Type B pancreatic cell (in vitro differentiated cells): Measurements from ENCODE around the gene PPAN. TPM values are rescaled to one million over a fixed set of nuclear protein-coding genes. Genes with fewer than 3 reads are reported as not detected.

Experiments
- DNase-seq: peaks from one replicate; pipeline ENCODE4 v3.0.0; 2021; ENCODE audit warnings: mixed read lengths; ENCODE audit not compliant: unreplicated experiment; ENCODE audit errors: extremely low spot score
- H3K27ac Mint-ChIP-seq: 2 replicates; pipeline ENCODE4 v1.8.0; 2021; ENCODE audit warnings: mild to moderate bottlenecking, mixed read lengths
- H3K27me3 Mint-ChIP-seq: 2 replicates; pipeline ENCODE4 v1.8.0; 2021; ENCODE audit warnings: mixed read lengths
- H3K36me3 Mint-ChIP-seq: 2 replicates; pipeline ENCODE4 v1.8.0; 2021; ENCODE audit warnings: mixed read lengths
- H3K4me1 Mint-ChIP-seq: one replicate; pipeline ENCODE4 v1.8.0; 2021; ENCODE audit warnings: mixed read lengths; ENCODE audit not compliant: unreplicated experiment
- H3K4me3 Mint-ChIP-seq: 2 replicates; pipeline ENCODE4 v1.8.0; 2021; ENCODE audit warnings: mild to moderate bottlenecking, mixed read lengths
- H3K9me3 Mint-ChIP-seq: 2 replicates; pipeline ENCODE4 v1.8.0; 2021; ENCODE audit warnings: mixed read lengths
- total RNA-seq: library from RNA; stranded (reverse); gene quantifications from 2 replicates; pipeline ENCODE4 v1.2.1, GENCODE V29; 2021; ENCODE audit warnings: low replicate concordance
- TF ChIP-seq, protein P1 (sequence below): fragments of 200-600 bp; sonication (generic); conservative IDR thresholded peaks from 2 replicates; pipeline ENCODE4 v1.5.0; 2021; ENCODE audit warnings: antibody characterized with exemption, mild to moderate bottlenecking

PPAN gene
- total RNA-seq, 1 donor from 2014 or later: 62.4 TPM

DNA sequence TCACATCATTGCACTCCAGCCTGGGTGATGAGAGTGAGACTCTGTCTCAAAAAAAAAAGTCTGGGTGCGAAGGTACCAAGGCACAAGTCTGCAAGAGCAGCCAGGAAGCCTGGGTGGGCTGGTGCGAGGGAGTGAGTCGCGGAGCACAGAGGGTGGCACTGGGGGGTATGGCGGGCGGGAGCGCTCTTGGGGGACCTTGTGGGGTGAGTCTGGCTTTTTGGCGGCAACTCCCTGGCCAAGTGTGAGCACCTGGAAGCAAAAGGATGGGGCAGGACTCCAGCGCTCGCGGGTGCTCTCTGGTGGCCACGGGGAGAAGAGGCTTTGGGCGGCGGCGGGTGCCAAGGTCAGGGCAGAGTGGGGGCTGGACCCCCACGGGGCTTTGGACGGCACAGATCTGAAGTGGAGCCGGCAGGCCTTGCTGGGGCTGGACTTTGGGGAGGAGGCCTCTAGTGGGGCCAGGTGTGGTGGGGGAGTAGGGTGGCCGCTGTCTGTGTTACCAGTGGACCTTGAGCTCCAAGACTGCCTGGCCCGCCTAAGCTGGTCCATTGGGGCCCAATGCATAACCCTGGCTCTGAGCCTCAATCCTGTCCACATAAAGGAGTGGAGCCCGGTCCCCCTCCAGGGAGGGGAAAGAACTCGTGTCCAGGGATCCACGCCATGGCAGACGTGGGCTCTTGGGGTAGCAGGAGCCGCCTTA is 6.9 kb downstream of the PPAN start:
- no peaks in the 10 kb centered on the region for H3K27me3 Mint-ChIP-seq
- TF ChIP-seq, protein P1, sequence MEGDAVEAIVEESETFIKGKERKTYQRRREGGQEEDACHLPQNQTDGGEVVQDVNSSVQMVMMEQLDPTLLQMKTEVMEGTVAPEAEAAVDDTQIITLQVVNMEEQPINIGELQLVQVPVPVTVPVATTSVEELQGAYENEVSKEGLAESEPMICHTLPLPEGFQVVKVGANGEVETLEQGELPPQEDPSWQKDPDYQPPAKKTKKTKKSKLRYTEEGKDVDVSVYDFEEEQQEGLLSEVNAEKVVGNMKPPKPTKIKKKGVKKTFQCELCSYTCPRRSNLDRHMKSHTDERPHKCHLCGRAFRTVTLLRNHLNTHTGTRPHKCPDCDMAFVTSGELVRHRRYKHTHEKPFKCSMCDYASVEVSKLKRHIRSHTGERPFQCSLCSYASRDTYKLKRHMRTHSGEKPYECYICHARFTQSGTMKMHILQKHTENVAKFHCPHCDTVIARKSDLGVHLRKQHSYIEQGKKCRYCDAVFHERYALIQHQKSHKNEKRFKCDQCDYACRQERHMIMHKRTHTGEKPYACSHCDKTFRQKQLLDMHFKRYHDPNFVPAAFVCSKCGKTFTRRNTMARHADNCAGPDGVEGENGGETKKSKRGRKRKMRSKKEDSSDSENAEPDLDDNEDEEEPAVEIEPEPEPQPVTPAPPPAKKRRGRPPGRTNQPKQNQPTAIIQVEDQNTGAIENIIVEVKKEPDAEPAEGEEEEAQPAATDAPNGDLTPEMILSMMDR: peak; percentile 73
- H3K27ac Mint-ChIP-seq: peak overlapping the region; percentile 36
- peak overlapping the region; percentile 7 for H3K4me3 Mint-ChIP-seq
- H3K9me3 Mint-ChIP-seq: no peaks in the 10 kb centered on the region
- H3K36me3 Mint-ChIP-seq: no peaks in the 10 kb centered on the region
- peaks cover 4% of the 10 kb centered on the region for H3K4me1 Mint-ChIP-seq
- no peak for DNase-seq

DNA sequence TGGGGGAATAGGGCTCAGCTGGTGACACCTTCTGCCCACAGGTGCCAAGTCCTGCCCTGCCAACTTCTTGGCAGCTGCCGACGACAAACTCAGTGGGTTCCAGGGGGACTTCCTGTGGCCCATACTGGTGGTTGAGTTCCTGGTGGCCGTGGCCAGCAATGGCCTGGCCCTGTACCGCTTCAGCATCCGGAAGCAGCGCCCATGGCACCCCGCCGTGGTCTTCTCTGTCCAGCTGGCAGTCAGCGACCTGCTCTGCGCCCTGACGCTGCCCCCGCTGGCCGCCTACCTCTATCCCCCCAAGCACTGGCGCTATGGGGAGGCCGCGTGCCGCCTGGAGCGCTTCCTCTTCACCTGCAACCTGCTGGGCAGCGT is 7.4 kb downstream of the PPAN start:
- TF ChIP-seq, protein P1: no peak
- DNase-seq: no peak
- Mint-ChIP-seq H3K36me3 (no peaks in the 10 kb centered on the region), H3K4me3 (no peak overlapping the region), H3K27ac (no peak overlapping the region), H3K4me1 (peaks cover 4% of the 10 kb centered on the region), H3K9me3 (no peaks in the 10 kb centered on the region), H3K27me3 (no peaks in the 10 kb centered on the region)

DNA sequence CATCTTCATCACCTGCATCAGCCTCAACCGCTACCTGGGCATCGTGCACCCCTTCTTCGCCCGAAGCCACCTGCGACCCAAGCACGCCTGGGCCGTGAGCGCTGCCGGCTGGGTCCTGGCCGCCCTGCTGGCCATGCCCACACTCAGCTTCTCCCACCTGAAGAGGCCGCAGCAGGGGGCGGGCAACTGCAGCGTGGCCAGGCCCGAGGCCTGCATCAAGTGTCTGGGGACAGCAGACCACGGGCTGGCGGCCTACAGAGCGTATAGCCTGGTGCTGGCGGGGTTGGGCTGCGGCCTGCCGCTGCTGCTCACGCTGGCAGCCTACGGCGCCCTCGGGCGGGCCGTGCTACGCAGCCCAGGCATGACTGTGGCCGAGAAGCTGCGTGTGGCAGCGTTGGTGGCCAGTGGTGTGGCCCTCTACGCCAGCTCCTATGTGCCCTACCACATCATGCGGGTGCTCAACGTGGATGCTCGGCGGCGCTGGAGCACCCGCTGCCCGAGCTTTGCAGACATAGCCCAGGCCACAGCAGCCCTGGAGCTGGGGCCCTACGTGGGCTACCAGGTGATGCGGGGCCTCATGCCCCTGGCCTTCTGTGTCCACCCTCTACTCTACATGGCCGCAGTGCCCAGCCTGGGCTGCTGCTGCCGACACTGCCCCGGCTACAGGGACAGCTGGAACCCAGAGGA is 7.9 kb downstream of the PPAN start:
- H3K36me3 Mint-ChIP-seq: no peaks in the 10 kb centered on the region
- H3K9me3 Mint-ChIP-seq: no peaks in the 10 kb centered on the region
- TF ChIP-seq, protein P1: no peak
- no peak for DNase-seq
- no peaks in the 10 kb centered on the region for H3K27me3 Mint-ChIP-seq
- H3K27ac Mint-ChIP-seq: no peak overlapping the region
- peaks cover 4% of the 10 kb centered on the region for H3K4me1 Mint-ChIP-seq
- no peak overlapping the region for H3K4me3 Mint-ChIP-seq

DNA sequence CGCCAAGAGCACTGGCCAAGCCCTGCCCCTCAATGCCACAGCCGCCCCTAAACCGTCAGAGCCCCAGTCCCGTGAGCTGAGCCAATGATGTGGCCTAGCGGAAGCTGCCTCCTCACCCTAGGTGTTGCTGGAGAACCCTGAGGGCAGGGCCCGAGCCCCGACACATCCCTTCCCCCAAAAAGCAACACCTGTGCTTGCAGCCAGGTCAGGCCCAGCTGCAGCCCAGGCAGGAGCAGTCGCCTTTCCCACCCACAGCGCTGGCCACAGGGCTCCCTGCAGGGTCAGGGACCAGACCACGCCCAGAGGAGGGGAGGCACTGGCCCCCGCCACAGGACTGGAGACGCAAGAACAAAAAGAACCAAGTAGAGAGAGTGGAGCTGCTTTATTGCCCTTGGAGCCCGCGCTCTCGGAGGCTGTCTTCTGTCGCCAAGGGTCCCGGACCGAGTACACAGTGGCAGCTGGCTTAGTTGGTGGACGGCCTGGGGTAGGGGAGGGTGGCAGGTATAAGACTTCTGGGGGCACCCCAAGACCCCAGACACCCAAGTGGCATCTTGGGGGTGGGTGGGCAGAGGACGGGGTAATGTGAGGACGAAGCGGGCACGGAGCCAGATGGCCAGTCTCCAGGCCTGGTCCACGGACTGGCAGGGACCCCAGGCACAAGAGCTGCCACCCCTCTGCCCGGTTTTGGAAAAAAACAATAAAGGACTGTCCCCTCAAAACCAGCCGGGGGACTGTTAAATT is 8.7 kb downstream of the PPAN start:
- peaks cover 4% of the 10 kb centered on the region for H3K4me1 Mint-ChIP-seq
- H3K36me3 Mint-ChIP-seq: no peaks in the 10 kb centered on the region
- no peak overlapping the region for H3K27ac Mint-ChIP-seq
- no peaks in the 10 kb centered on the region for H3K9me3 Mint-ChIP-seq
- no peak overlapping the region for H3K4me3 Mint-ChIP-seq
- DNase-seq: no peak
- no peaks in the 10 kb centered on the region for H3K27me3 Mint-ChIP-seq
- TF ChIP-seq, protein P1: no peak

DNA sequence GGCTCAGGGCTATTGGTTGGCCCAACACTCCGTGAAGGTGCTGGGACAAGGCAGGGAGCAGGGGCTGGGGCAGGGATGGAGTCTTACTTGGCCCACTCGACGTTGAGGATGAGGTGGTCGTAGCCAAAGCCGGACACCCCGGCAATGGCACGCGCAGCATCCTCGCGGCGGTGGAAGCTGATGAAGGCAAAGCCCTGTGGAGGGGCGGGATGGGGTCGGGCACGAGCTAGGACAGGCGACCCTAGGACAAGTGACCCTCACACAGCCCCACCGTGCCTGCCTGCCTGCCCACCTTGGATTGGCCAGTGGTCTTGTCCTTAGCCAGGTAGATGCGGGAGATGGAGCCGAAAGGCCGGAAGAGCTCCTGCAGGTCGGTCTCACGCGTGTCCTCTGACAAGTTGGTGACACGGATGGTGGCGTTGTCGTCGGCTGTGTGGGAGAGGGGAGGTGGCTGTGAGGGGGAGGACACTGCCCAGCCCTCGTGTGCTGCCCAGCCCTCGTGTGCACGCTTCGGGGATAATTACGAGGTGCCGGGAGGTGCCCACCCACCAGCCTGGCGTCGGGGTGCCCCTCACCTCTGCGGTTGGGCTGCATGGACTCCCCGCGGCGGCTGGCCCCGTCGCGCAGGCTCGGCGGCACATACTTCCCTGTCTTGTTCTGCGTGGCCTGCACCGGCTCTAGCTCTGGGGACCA is 9.4 kb downstream of the PPAN start:
- Mint-ChIP-seq H3K4me3 (no peak overlapping the region), H3K4me1 (peaks cover 4% of the 10 kb centered on the region), H3K27me3 (no peaks in the 10 kb centered on the region), H3K27ac (peak overlapping the region; percentile 31), H3K9me3 (no peaks in the 10 kb centered on the region), H3K36me3 (no peaks in the 10 kb centered on the region)
- TF ChIP-seq, protein P1: no peak
- DNase-seq: no peak
